ENCODE measurements around the gene TINCR.

- TF ChIP-seq CTCF (IDR thresholded peaks at IDR 0.05; ENCODE audit: low read length) (no peak), EZH2 (IDR thresholded peaks at IDR 0.05; ENCODE audit: borderline replicate concordance, low read length) (no peak)
These were observed at the start of gene TINCR for GRCh38 chr19:5567360-5567969.

All from OCI-LY1 (cell line).